ENCODE results near the gene PDE2A.

The PDE2A gene

GRCh38 chr11:72687326-72687725 lies 13.1 kb upstream of the PDE2A start:
- no peak for DNase-seq (ENCODE audit: insufficient read length, low spot score)
- no peak for FAIRE-seq
- no peak for TF ChIP-seq POU2F2 (IDR thresholded peaks at IDR 0.05; ENCODE audit: low read depth, low read length)

GRCh38 chr11:72686639-72687220 lies 12.5 kb upstream of the PDE2A start:
- FAIRE-seq (no peak), DNase-seq (ENCODE audit: insufficient read length, low spot score) (no peak)
- no peak for TF ChIP-seq POU2F2 (IDR thresholded peaks at IDR 0.05; ENCODE audit: low read depth, low read length)
- no peak for TF ChIP-seq PAX5 (IDR thresholded peaks at IDR 0.05; ENCODE audit: insufficient read depth, low read length, severe bottlenecking)
- no peak for TF ChIP-seq POLR2AphosphoS5 (IDR thresholded peaks at IDR 0.05; ENCODE audit: low read depth, low read length)
- no peak for TF ChIP-seq POLR2A (IDR thresholded peaks at IDR 0.05; ENCODE audit: low read depth, low read length)
- TF ChIP-seq SPI1 (IDR thresholded peaks at IDR 0.05; ENCODE audit: low read depth, low read length): no peak
- TF ChIP-seq TAF1 (IDR thresholded peaks at IDR 0.05; ENCODE audit: low read depth, low read length): no peak

DNA sequence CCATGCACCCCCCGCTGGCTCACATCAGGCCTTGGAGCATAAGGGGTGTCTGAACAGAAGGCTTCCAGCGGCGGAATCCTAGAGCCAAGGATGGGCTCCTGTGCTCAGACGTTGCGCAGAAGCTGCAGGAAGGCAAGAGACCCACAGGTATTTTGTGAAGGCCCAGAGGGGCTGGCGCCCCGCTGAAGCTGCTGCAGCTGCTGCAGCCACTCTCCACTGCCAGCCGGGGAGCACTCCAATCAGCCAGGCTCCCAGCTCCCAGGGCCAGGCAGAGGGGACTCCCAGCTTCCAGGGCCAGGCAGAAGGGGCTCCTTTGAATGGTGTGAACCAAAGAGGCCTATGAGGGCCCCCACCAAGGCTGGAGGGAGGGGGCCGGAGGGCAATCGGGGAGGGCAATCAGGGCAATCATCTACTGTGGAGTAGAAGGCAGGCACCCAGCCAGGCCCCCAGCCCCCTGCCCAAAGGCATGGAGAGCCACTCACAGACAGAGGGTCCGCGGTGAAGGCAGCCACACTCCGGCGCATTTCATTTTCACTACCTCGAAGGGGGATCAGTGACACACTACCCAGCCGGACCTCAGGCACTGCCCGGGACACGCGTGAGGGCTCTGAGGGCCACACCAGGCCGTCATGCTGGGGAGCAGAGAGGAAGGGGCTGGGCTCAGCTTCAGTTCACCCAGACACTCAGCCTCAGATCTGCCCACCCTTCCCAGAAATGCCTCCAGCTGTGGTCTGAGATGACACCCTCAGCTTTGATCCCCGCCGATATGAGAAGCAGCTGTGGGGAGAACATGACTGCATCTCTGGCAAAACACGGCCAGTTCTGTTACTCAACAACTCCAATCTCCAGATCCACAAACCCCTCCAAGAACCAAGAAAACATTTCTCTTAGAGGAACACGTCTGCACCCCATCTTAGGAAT lies 11.6 kb upstream of the PDE2A start:
- no peak for FAIRE-seq

GRCh38 chr11:72684236-72684912 lies 10.2 kb upstream of the PDE2A start:
- TF ChIP-seq POU2F2 (IDR thresholded peaks at IDR 0.05; ENCODE audit: low read depth, low read length) (no peak), TAF1 (IDR thresholded peaks at IDR 0.05; ENCODE audit: low read depth, low read length) (no peak), SPI1 (IDR thresholded peaks at IDR 0.05; ENCODE audit: low read depth, low read length) (no peak), PAX5 (IDR thresholded peaks at IDR 0.05; ENCODE audit: insufficient read depth, low read length, severe bottlenecking) (no peak), POLR2AphosphoS5 (IDR thresholded peaks at IDR 0.05; ENCODE audit: low read depth, low read length) (no peak), POLR2A (IDR thresholded peaks at IDR 0.05; ENCODE audit: low read depth, low read length) (no peak; the same call in 1 of the 2 replicates)
- FAIRE-seq (peak; percentile 31), DNase-seq (ENCODE audit: insufficient read length, low spot score) (peak; percentile 84)

More for the DNA sequence above, 11.6 kb upstream of the PDE2A start:
- TF ChIP-seq POLR2A (IDR thresholded peaks at IDR 0.05; ENCODE audit: low read depth, low read length): no peak
- TF ChIP-seq POU2F2 (IDR thresholded peaks at IDR 0.05; ENCODE audit: low read depth, low read length): no peak
- TF ChIP-seq PAX5 (IDR thresholded peaks at IDR 0.05; ENCODE audit: insufficient read depth, low read length, severe bottlenecking): no peak
- no peak for TF ChIP-seq TAF1 (IDR thresholded peaks at IDR 0.05; ENCODE audit: low read depth, low read length)
- TF ChIP-seq SPI1 (IDR thresholded peaks at IDR 0.05; ENCODE audit: low read depth, low read length): no peak
- TF ChIP-seq POLR2AphosphoS5 (IDR thresholded peaks at IDR 0.05; ENCODE audit: low read depth, low read length): no peak
- no peak for DNase-seq (ENCODE audit: insufficient read length, low spot score)

DNA sequence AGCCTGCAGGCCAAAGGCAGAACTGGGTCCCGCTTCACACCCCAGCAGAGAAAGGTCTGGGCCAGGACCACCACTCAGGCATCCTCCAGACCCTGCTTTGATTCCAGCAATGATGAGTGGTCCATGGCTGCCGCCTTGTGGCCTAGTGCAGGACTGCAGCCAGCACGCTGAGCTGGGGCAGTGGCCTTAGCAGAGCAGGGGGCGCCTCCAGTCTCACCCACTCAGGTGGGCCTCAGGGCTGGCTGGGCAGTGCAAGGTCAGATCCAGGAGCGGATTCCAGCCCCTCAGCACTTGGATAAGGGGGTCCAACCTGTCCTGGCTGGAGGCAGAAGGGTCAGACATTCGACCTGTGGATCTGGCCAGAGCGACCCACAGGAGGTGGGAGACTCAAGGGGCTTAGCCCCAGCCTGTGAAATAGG lies 9.6 kb upstream of the PDE2A start:
- FAIRE-seq (peak; percentile 89), DNase-seq (ENCODE audit: insufficient read length, low spot score) (peak; percentile 85)
- TF ChIP-seq POLR2AphosphoS5 (IDR thresholded peaks at IDR 0.05; ENCODE audit: low read depth, low read length) (peak; percentile 49), TAF1 (IDR thresholded peaks at IDR 0.05; ENCODE audit: low read depth, low read length) (no peak)

DNA sequence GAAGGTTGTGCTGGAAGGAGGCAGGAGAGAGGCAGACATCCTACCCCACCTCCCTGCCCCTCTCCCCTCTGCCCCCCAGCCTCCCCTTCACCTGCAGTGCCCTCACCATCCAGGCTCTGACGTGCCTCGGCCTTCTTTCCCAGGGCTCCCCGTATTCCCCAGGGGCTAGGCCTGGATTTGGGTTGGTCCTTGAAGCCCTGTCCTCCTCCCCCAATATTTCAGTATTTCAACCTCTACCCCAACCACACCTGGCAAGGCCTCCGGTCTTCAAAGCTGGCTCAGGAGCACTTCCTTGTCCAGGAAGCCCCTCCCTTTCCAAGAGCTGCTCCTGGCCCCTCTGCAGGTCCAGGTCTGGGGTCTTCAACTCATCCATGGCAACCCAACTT lies 8.6 kb upstream of the PDE2A start:
- TF ChIP-seq TAF1 (IDR thresholded peaks at IDR 0.05; ENCODE audit: low read depth, low read length) (no peak), POLR2AphosphoS5 (IDR thresholded peaks at IDR 0.05; ENCODE audit: low read depth, low read length) (no peak; the same call in 1 of the 2 replicates), POLR2A (IDR thresholded peaks at IDR 0.05; ENCODE audit: low read depth, low read length) (no peak), POU2F2 (IDR thresholded peaks at IDR 0.05; ENCODE audit: low read depth, low read length) (no peak), SPI1 (IDR thresholded peaks at IDR 0.05; ENCODE audit: low read depth, low read length) (no peak), PAX5 (IDR thresholded peaks at IDR 0.05; ENCODE audit: insufficient read depth, low read length, severe bottlenecking) (no peak)
- no peak for FAIRE-seq

DNA sequence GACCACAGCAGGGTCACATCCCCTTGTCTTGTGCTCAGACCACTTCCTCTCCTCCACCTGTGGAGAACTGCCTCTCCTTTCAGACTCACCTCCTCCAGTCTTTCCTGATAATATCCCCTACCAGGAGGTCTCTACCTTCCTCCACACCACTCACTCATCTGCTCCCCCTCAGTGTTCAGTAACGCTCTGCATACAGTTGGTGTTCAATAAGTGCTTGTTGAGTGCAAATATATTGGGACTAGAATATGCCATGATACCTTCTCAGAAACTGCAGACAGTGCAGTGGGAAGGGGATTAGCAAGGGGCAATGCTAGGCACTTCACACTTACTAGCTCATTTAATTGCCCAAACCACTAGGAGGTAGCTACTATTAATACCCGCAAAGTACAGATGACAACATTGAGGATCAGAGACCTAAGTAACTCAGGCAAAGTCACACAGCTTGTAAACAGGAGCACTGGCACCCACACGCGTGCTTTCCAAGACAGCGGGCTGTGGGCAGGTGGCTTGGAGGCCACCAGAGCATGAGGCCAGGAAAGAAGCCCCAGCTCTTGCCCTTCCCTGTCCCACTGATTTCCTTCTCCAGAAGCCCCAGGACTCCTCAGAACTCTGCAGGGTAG lies 8.1 kb upstream of the PDE2A start:
- TF ChIP-seq POU2F2 (IDR thresholded peaks at IDR 0.05; ENCODE audit: low read depth, low read length) (no peak), POLR2A (IDR thresholded peaks at IDR 0.05; ENCODE audit: low read depth, low read length) (no peak), SPI1 (IDR thresholded peaks at IDR 0.05; ENCODE audit: low read depth, low read length) (no peak), TAF1 (IDR thresholded peaks at IDR 0.05; ENCODE audit: low read depth, low read length) (no peak), POLR2AphosphoS5 (IDR thresholded peaks at IDR 0.05; ENCODE audit: low read depth, low read length) (no peak; the same call in 1 of the 2 replicates), PAX5 (IDR thresholded peaks at IDR 0.05; ENCODE audit: insufficient read depth, low read length, severe bottlenecking) (no peak)
- no peak for DNase-seq (ENCODE audit: insufficient read length, low spot score)

More for the DNA sequence above, 8.6 kb upstream of the PDE2A start:
- DNase-seq (ENCODE audit: insufficient read length, low spot score): no peak

GRCh38 chr11:72681226-72682153 lies 7.3 kb upstream of the PDE2A start:
- TF ChIP-seq SPI1 (IDR thresholded peaks at IDR 0.05; ENCODE audit: low read depth, low read length) (no peak), POLR2AphosphoS5 (IDR thresholded peaks at IDR 0.05; ENCODE audit: low read depth, low read length) (peak; percentile 19; the same call in 1 of the 2 replicates), POLR2A (IDR thresholded peaks at IDR 0.05; ENCODE audit: low read depth, low read length) (peak; percentile 48; the same call in 1 of the 2 replicates), POU2F2 (IDR thresholded peaks at IDR 0.05; ENCODE audit: low read depth, low read length) (no peak)
- DNase-seq (ENCODE audit: insufficient read length, low spot score): no peak
- no peak for FAIRE-seq

More for the DNA sequence above, 8.1 kb upstream of the PDE2A start:
- FAIRE-seq: no peak
